Retinal pigment epithelial cell (primary cell): ENCODE results near the gene LLPH.

Source experiments
- DNase-seq: peaks from one replicate; pipeline ENCODE4 v3.0.0-alpha.2; 2010; ENCODE audit warnings: low read depth
- H3K4me3 ChIP-seq: 2 replicates; pipeline ENCODE4 v1.5.1; 2011; ENCODE audit warnings: mild to moderate bottlenecking, low read length, control low read depth, moderate library complexity
- TF ChIP-seq, protein P1 (sequence below): conservative IDR thresholded peaks from 2 replicates; pipeline ENCODE4 v1.5.1; 2011; ENCODE audit warnings: low read depth, low read length, control low read depth, inconsistent platforms

The LLPH gene

DNA sequence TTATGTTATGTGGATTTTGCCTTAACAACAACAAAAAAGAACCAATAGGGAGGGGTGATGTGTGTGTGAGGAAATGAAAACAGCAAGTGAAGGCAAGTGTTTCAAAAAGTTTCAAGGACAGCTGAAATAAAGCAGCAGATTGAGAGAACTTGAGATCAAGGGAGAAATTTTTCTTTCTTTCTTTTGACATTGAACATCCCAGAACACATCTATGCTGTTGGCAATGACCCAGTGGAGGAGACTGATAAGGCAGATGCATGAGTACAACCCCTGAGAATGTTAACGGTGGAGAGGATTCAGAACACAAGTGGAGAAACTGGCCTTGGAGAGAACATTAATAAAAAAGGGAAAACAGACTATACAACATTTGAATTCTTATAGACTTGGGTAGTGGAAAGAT lies 2.9 kb downstream of the LLPH start:
- TF ChIP-seq, protein P1, sequence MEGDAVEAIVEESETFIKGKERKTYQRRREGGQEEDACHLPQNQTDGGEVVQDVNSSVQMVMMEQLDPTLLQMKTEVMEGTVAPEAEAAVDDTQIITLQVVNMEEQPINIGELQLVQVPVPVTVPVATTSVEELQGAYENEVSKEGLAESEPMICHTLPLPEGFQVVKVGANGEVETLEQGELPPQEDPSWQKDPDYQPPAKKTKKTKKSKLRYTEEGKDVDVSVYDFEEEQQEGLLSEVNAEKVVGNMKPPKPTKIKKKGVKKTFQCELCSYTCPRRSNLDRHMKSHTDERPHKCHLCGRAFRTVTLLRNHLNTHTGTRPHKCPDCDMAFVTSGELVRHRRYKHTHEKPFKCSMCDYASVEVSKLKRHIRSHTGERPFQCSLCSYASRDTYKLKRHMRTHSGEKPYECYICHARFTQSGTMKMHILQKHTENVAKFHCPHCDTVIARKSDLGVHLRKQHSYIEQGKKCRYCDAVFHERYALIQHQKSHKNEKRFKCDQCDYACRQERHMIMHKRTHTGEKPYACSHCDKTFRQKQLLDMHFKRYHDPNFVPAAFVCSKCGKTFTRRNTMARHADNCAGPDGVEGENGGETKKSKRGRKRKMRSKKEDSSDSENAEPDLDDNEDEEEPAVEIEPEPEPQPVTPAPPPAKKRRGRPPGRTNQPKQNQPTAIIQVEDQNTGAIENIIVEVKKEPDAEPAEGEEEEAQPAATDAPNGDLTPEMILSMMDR, result no peak
- DNase-seq, result no peak
- no peak overlapping the region for H3K4me3 ChIP-seq

DNA sequence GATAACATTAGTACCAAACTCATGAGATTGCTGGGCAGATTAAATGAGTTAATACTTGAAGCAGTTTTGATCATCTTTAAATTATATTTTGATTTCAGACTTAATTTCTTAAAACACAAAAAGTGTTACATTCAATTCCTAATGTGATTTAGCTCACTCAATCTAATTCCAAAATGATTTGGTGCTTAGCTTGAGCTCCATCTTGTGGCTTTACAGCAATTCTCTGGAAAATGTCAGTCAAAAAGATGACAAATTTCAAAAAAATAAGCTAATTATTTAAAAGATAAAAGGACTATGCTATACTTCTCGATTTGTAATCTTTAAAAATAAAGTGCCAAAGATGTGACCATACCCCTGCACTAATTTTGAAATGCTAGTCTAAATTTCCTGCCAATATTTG lies 10.1 kb downstream of the LLPH start:
- no peak for DNase-seq
- TF ChIP-seq, protein P1, result no peak

DNA sequence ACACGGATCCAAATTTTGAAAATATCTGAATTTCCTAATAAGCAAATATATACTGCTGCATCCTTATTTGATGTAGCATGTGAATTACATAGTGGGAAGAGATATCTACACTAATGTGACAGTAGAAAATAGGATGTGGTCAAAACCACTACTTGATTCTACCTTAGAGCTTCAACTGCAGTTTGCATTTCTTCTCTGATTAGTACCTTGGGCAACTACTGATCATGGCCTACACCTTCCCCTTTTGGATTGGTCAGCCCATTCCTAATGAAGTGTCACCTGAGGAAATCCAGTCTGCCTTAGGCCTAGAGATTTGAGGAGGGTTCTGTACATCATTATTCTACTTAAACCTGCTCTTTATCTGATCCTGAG lies 10.7 kb downstream of the LLPH start:
- DNase-seq, result no peak
- no peak overlapping the region for H3K4me3 ChIP-seq
- TF ChIP-seq, protein P1, result no peak

More for the DNA sequence above, 10.1 kb downstream of the LLPH start:
- no peak overlapping the region for H3K4me3 ChIP-seq

DNA sequence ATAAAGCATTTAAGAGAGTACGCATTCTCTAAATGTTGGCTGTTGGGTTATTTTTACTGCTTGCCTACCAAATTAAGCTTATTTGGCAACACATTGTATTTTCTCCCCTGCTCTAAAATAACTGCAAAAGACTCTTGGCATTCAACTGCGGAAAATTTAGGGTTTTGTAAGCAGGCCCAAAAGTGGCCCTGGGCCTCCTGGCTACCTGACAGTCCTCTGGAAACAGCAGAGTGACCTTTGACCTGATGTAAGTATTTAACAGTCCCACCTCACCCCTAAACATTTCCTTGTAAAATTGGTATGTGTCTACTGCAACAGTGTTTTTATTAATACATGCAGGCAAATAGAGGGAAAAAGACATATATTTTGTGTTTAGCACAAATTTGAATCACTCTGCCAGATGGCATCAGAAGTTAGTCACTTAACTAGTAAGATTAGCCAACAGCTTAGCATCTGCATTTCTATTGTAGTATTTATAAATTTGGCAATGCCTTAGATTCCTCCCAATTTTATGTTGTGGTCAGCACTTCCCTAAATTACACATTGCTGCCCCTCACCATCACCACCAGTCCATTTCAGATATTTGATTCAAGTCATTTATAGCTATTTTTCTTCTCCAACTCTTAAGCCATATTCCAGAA lies 11.2 kb downstream of the LLPH start:
- DNase-seq, result no peak
- no peak overlapping the region for H3K4me3 ChIP-seq
- TF ChIP-seq, protein P1, result no peak

DNA sequence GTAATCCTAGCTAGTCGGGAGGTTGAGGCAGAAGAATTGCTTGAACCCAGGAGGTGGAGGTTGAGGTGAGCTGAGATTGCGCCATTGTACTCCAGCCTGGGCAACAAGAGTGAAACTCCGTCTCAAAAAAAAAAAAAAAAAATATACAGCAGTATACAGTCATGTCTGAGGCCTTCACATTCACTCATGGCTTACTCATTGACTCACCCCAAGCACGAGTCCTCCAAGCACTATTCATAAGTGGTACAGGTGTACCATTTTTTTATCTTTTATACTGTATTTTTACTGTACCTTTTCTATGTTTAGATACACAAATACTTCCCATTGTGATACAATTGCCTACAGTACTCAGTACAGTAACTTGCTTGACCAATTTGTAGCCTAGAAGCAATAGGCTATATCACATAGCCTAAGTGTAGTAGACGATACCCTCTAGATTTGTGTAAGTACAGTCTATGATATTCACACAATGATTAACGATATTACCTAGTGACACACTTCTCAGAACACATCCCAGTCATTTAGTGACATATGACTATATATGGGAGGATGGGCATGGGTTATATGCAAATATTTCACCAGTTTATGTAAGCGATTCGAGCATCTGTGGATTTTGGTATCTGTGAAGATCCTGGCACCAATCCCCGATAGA lies 12.2 kb downstream of the LLPH start:
- TF ChIP-seq, protein P1, result no peak
- H3K4me3 ChIP-seq, result no peak overlapping the region
- no peak for DNase-seq

DNA sequence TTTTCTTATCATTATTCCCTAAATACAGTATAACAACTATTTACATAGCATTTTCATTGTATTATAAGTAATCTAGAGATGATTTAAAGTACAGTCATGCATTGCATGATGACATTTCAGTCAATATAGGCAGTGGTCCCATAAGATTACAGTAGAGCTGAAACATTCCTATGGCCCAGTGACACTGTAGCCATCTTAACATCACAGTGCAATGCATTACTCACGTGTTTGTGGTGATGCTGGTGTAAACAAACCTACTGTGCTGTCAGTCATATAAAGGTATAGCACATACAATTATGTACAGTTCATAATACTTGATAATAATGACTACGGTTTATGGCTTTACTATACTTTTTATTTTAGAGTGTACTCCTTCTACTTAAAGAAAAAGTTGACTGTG lies 13.3 kb downstream of the LLPH start:
- H3K4me3 ChIP-seq, result no peak overlapping the region
- no peak for DNase-seq
- TF ChIP-seq, protein P1, result no peak

DNA sequence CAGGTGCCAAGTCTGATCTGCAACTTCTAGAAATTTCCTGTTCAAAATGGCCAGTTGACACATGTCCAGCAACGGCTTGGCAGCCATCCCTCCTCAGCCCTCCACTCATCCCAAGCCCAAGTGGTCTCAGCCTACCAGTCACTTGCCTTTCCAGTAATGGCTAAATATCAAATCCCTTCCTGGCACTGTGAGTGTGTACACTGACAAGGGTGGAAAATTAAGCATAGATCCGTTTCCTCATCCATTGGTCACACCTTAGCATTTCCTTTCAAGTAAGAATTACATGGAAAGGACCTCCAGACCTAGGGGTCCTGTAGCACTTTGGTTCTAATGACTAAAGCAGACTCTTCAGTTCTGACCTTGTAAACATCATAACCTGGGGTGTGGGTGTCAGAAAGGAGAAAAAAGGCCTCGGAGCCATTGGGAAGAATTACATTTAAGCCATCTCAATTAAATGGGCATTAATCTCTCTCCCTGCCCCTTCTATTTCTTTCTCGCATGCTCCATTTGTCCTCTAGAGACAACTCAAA lies 15.4 kb downstream of the LLPH start:
- no peak overlapping the region for H3K4me3 ChIP-seq
- TF ChIP-seq, protein P1, result no peak
- DNase-seq, result no peak
